ENCODE results near the gene BPIFA2.

BPIFA2 gene

DNA sequence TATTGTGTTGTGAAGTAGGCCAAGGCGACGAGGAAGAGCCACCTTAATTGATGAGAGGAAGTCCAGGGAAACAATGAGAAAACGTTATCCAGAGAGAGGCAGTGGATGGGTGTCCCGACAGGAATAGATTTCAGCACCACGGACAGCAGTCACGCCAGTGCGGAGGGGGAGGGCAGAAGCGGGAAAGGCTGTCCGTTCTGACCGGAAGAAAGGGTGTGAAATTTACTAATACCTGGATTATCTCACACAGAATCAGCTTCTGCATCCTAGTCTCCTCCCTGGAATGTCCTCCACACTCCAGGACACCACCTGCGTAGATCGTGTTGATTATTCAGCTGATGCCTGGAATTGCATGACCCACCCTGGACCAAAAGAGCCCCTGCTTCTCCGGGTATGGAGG lies 41.8 kb downstream of the BPIFA2 start:
- DNase-seq = no peak

DNA sequence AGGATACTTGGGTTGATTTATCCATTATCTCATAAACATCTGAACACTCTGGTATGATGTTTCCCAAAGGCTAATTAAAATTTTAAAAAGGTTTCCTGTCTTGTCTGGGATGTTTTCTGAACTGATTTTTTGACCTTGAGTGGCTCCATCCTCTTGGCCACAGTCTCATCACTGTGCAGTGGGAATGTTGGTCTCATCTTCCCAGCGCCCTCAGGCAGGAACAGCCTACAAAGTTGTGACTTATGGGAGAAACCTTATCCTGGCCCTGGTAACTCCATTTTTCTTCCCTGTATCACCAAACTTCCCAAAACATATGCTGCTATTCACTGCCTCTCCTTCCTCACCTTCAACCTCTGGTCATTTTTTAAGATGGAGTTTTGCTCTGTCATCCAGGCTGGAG lies 42.4 kb downstream of the BPIFA2 start:
- DNase-seq = no peak

DNA sequence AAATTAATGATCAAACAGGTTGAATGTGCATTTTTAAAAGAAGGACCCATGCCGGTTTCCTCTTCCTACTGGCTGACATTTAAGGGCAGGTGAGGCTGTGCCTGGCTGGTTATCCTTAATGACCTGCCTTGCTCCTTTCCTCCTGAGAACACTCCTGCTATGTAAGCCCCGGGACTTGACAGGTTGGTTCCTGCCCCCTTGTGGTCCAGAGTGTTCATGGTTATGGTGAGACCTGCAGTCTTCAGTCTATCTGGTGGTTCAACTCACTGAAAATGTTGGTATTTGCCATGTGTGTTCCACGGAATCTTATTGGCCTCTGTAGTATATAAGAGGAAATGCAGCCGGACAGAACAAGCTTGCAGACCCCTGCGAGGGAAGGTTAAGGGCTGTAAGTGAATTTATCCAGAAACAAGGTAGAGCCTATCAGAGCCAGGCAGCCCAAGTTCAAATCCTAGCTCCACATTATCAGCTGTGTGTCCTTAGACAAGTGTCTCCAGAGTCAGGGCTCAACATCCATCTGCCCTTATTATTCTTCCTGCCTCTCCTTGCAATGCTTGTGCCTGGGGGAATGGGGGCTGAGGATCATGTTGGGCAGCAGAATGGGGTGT lies 44.0 kb downstream of the BPIFA2 start:
- DNase-seq = peak; percentile 32

DNA sequence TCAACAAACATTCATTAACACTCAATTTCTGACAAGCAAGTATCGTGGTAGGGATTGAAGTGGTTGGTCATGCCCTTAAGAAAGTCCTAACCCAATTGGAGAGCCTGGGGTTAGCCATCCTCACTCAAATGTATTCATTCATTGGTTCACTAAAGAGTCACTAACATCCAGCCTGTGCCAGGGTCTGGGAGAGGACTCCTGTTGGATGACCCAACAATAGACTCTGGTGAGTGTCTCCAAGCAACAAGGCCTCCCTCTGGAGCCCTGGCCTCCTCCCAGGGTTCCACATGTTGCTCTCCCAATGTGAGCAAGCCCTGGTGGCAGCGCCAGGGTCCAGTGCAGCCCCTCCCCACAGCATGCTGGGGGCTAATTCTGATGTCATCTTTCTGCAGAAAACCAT lies 49.1 kb downstream of the BPIFA2 start, which contains the start of gene BPIFA3:
Gene BPIFA3, plus strand, starts transcription at position 301 of the 400 bp plus-strand sequence. CDS start 185 bp downstream, outside the sequence.
- DNase-seq = no peak

DNA sequence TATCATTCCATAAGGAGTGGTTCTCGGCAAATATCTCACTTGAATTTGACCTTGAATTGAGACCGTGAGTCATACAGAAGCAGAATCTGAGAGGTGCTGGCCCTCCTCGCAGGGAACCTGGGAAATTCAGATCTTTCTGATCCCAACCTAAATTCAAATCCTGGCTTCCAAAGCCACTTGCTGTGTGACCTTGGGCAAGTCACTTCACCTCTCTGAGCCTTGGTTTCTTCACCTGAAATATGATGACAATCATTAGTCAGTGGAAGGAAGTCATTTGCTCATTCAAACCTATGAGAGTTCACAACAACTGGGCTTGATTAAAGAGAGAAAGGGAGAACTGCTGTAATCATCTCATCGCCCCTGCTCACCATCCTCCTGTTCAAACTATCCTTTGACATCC lies 56.4 kb downstream of the BPIFA2 start:
- DNase-seq = no peak

DNA sequence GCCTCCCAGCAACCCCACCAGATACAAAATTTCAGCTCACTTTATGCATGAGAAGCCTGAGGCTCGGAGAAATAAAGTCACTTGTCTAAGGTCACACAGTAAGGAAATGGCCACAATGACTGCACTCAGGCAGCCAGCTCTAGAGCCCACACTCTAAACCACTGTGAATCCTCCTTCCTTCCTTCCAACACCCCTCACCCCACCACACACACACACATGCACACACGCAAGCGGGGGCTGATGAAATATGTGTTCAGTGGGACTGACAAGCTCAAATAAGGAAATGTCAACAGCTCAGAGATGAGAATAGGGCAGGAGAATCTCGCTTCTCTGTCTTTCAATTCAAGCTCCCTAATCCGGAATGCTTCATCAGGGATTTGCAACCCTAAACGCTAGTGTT lies 61.9 kb downstream of the BPIFA2 start:
- DNase-seq = no peak
